Spleen (tissue), 11 donors: ENCODE data around the gene TMCO4. TPM values are rescaled to one million over a fixed set of nuclear protein-coding genes. Genes with fewer than 3 reads are reported as not detected.

ENCODE experiments used
- DNase-seq: peaks from one replicate; pipeline ENCODE4 v3.0.0-alpha.2; 2020
- H3K27ac ChIP-seq, 8 donors: fragments of 200-600 bp; sonication (generic) in 7 of 8; 1 replicate in 4 of 8; 2 replicates in 4 of 8; pipeline versions ENCODE4 v1.5.0 to v1.8.0; 2016 to 2021; ENCODE audit warnings: inconsistent platforms in 4 of 8, mild to moderate bottlenecking in 4 of 8, moderate library complexity in 1 of 8
- H3K27me3 ChIP-seq, 7 donors: fragments of 200-600 bp; sonication (generic) in 6 of 7; replicated peaks in 1 of 7; 1 replicate in 4 of 7; 2 replicates in 3 of 7; pipeline versions ENCODE4 v1.5.0 to v1.8.0; 2016 to 2021; ENCODE audit warnings: inconsistent platforms in 3 of 7, mild to moderate bottlenecking in 1 of 7
- H3K36me3 ChIP-seq, 6 donors: fragments of 200-600 bp; sonication (generic) in 5 of 6; 1 replicate in 4 of 6; 2 replicates in 2 of 6; pipeline versions ENCODE4 v1.5.0 to v1.8.0; 2016 to 2021; ENCODE audit warnings: inconsistent platforms in 2 of 6
- H3K4me1 ChIP-seq, 6 donors: fragments of 200-600 bp; sonication (generic) in 5 of 6; 1 replicate in 3 of 6; 2 replicates in 3 of 6; pipeline versions ENCODE4 v1.5.0 to v1.8.0; 2016 to 2021; ENCODE audit warnings: inconsistent platforms in 3 of 6
- H3K4me3 ChIP-seq, 8 donors: fragments of 200-600 bp; sonication (generic) in 7 of 8; 1 replicate in 4 of 8; 2 replicates in 4 of 8; pipeline versions ENCODE4 v1.5.0 to v1.8.0; 2016 to 2021; ENCODE audit warnings: inconsistent platforms in 4 of 8, mild to moderate bottlenecking in 4 of 8, moderate library complexity in 2 of 8
- H3K9me3 ChIP-seq, 8 donors: fragments of 200-600 bp; sonication (generic) in 7 of 8; 1 replicate in 4 of 8; 2 replicates in 4 of 8; pipeline versions ENCODE4 v1.5.0 to v1.8.0; 2016 to 2021; ENCODE audit warnings: inconsistent platforms in 4 of 8
- POLR2A ChIP-seq, 3 donors: fragments of 450-650 bp; IDR thresholded peaks; one replicate each; pipeline ENCODE4 v1.5.1; 2017; ENCODE audit warnings: antibody characterized with exemption in 3 of 3, mild to moderate bottlenecking in 1 of 3
- POLR2AphosphoS5 ChIP-seq, 3 donors: sonication (generic); formaldehyde crosslinking; IDR thresholded peaks; one replicate each; pipeline ENCODE4 v1.5.1; 2017; ENCODE audit warnings: antibody characterized with exemption in 3 of 3
- WGBS, 5 donors: extraction: QIAGEN DNeasy Blood & Tissue Kit in 3 of 5; methylation state at CpG; one replicate each; pipeline versions ENCODE4 v1.1.5 to v1.1.7; 2013 to 2018; 5-methylcytosine and 5-hydroxymethylcytosine counted together
- intact Hi-C: fragments of 100-400 bp; cut with DNase I; formaldehyde crosslinking; loops from one replicate; pipeline ENCODE4 v1.15.0; 2023; ENCODE audit warnings: low total_unique reads
- polyA plus RNA-seq, 3 donors: library from polyadenylated mRNA; stranded (reverse); fragments of 200-250 nt; gene quantifications; one replicate each; pipeline ENCODE4 v1.2.1, GENCODE V29; 2013
- total RNA-seq, 7 donors: library from RNA; depleted of rRNA in 3 of 7; stranded (reverse); fragments of >200 nt in 3 of 7; fragmentation: NEBNext Ultra II Directional in 4 of 7; extraction: Animal tissue kit (Norgen Biotek cat#: 25700) in 4 of 7; gene quantifications; one replicate each; pipeline versions ENCODE4 v1.1.0 to v1.2.1, GENCODE V29; 2016 to 2021
- TF ChIP-seq, protein P1 (sequence below), 11 experiments: fragments of 200-600 bp in 7 of 11; fragments of 450-650 bp in 4 of 11; sonication (generic) in 4 of 11; IDR thresholded peaks in 8 of 11; conservative IDR thresholded peaks in 3 of 11; 1 replicate in 7 of 11; 2 replicates in 4 of 11; pipeline versions ENCODE4 v1.4.0 to v1.8.0; 2016 to 2021; ENCODE audit warnings: antibody characterized with exemption in 11 of 11, inconsistent platforms in 4 of 11, mild to moderate bottlenecking in 1 of 11
- donor health status: healthy with polysubstance abuse.
- donor health status: DM: no; HTN: no; CAD: no; lungs with moderate emphysema.
- donor health status: DM: no; HTN: no; CAD: no.
- donor health status: Bipolar disorder and iron deficiency.
- donor health status: healthy.
- donor health status: DM: no; HTN: no; CAD: no.
- donor health status: DM: yes; HTN: yes; CAD: no.

TMCO4 gene
- total and polyA plus RNA-seq, 10 donors = 15.4 to 40.8 (median 27.2) TPM

DNA sequence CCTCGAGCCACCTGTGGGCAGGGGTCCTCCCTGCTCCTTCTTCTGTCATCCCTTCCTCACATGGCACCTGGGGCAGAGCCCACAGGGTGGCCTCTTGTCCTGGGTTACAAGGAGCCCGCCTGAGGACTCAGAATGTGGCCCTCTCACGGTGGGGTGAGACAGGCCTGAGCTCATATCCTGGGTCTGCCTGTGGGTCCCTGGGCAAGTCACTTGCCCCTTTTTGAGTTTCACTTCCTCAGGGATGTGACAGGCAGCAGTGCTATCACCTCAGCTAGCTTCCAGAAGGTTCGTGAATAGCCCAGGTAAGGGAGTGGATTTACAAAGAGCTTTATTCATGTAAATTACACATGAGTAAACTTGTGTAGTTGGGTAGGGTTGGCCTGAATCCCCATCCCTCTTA, 101.5 kb downstream of the TMCO4 start:
- intact Hi-C loops = no loop called here
- WGBS, 5 donors = 85 to 90% (median 88%) methylated on average over 3 to 4 of the region's 4 CpGs
- DNase-seq = no peak
- Histone ChIP-seq H3K4me1 (no peaks in the 10 kb centered on the region), H3K9me3 (no peaks in the 10 kb centered on the region), H3K36me3 (peaks cover 0 to 91% (median 34%) of the 10 kb centered on the region in 6 donors), H3K4me3 (no peak overlapping the region), H3K27ac (no peak overlapping the region), H3K27me3 (no peaks in the 10 kb centered on the region)
- no peak for TF ChIP-seq POLR2AphosphoS5 (IDR thresholded peaks at IDR 0.05)
- TF ChIP-seq, protein P1, sequence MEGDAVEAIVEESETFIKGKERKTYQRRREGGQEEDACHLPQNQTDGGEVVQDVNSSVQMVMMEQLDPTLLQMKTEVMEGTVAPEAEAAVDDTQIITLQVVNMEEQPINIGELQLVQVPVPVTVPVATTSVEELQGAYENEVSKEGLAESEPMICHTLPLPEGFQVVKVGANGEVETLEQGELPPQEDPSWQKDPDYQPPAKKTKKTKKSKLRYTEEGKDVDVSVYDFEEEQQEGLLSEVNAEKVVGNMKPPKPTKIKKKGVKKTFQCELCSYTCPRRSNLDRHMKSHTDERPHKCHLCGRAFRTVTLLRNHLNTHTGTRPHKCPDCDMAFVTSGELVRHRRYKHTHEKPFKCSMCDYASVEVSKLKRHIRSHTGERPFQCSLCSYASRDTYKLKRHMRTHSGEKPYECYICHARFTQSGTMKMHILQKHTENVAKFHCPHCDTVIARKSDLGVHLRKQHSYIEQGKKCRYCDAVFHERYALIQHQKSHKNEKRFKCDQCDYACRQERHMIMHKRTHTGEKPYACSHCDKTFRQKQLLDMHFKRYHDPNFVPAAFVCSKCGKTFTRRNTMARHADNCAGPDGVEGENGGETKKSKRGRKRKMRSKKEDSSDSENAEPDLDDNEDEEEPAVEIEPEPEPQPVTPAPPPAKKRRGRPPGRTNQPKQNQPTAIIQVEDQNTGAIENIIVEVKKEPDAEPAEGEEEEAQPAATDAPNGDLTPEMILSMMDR (IDR thresholded peaks at IDR 0.05 in 8 of 11, conservative IDR thresholded peaks at IDR 0.05 in 3 of 11) = no peak
- no peak for TF ChIP-seq POLR2A (IDR thresholded peaks at IDR 0.05)

DNA sequence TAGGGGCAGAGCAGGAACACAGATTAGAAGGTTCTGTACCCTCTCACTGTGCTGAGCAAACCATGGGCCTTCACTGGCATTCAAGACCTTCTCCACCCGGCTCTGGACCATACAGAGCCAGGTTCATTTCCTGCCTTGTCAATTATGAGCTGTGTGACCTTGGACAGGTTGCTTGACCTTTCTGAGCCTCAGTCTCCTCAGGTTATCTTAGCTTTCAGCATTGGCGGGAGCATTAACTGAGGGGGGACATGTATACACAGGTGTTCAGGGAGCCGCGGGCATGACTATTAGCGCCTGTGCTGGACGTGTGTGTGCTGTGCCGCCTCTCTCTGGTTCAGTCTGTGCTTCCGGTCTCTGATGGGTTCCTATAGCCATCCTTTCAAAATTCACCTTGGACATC, 102.9 kb downstream of the TMCO4 start:
- intact Hi-C loops = no loop called here
- Histone ChIP-seq H3K4me1 (no peaks in the 10 kb centered on the region), H3K9me3 (no peaks in the 10 kb centered on the region), H3K27ac (no peak overlapping the region), H3K27me3 (no peaks in the 10 kb centered on the region), H3K4me3 (no peak overlapping the region), H3K36me3 (peaks cover 0 to 100% (median 42%) of the 10 kb centered on the region in 6 donors)
- WGBS, 5 donors = 83 to 99% (median 93%) methylated on average over 5 to 8 of the region's 8 CpGs
- TF ChIP-seq POLR2AphosphoS5 (IDR thresholded peaks at IDR 0.05) = no peak
- TF ChIP-seq POLR2A (IDR thresholded peaks at IDR 0.05) = no peak
- TF ChIP-seq, protein P1 (IDR thresholded peaks at IDR 0.05 in 8 of 11, conservative IDR thresholded peaks at IDR 0.05 in 3 of 11) = no peak
- no peak for DNase-seq

DNA sequence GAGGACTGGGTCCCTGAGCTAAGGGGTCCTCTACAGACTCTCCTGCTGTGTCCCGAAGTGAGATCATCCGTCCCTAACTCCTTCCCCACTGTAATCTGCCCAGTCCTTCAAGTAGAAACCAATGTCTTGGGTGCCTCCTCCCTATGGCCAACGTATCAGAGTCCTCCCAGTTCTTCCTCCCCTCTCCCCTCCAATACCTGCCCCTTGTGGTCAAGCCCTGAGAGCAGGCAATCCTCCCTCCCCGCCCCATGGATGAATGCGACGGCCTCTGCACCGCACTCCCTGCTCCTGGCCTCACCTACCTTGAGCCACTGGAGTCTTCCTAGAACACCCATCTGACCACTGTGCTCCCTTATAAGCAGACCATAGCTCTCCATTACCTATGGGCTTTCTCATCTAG, 103.9 kb downstream of the TMCO4 start:
- H3K27me3 ChIP-seq = no peaks in the 10 kb centered on the region
- no peaks in the 10 kb centered on the region for H3K4me1 ChIP-seq
- intact Hi-C loops = no loop called here
- peaks cover 0 to 4% (median 0%) of the 10 kb centered on the region in 8 donors for H3K9me3 ChIP-seq
- no peak for TF ChIP-seq POLR2AphosphoS5 (IDR thresholded peaks at IDR 0.05)
- TF ChIP-seq, protein P1 (IDR thresholded peaks at IDR 0.05 in 8 of 11, conservative IDR thresholded peaks at IDR 0.05 in 3 of 11) = no peak
- TF ChIP-seq POLR2A (IDR thresholded peaks at IDR 0.05) = no peak
- no peak for DNase-seq
- H3K36me3 ChIP-seq = peaks cover 0 to 100% (median 47%) of the 10 kb centered on the region in 6 donors
- 90 to 100% (median 97%) methylated on average over 7 of the region's 7 CpGs for WGBS, 5 donors
- no peak overlapping the region for H3K27ac ChIP-seq
- no peak overlapping the region for H3K4me3 ChIP-seq

DNA sequence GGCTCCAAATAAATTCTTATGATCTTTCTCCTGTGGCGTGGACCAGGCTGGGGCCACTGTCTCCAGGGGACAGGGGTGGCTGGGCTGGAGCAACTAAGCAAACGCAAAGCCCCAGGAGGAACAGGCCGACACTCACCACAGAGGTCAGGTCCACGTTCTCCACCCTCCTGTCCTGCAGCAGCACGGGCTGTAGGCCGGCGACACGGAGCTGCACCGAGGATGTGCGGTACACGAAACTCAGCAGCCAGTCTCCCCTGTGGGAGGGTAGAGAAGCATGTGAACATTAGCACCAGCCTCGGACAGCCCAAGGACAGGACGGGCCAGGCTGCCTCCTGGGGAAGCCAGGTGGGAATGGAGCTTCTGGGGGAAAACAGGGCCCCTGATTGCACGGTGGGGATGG, 105.4 kb downstream of the TMCO4 start:
- no peak overlapping the region for H3K4me3 ChIP-seq
- H3K36me3 ChIP-seq = peaks cover 0 to 100% (median 45%) of the 10 kb centered on the region in 6 donors
- peaks cover 0 to 4% (median 0%) of the 10 kb centered on the region in 6 donors for H3K4me1 ChIP-seq
- no peaks in the 10 kb centered on the region for H3K27me3 ChIP-seq
- TF ChIP-seq, protein P1 (IDR thresholded peaks at IDR 0.05 in 8 of 11, conservative IDR thresholded peaks at IDR 0.05 in 3 of 11) = no peak
- TF ChIP-seq POLR2A (IDR thresholded peaks at IDR 0.05) (no peak), POLR2AphosphoS5 (IDR thresholded peaks at IDR 0.05) (no peak)
- intact Hi-C loops = no loop called here
- H3K9me3 ChIP-seq = peaks cover 0 to 18% (median 12%) of the 10 kb centered on the region in 8 donors
- 87 to 91% (median 89%) methylated on average over 12 to 14 of the region's 14 CpGs for WGBS, 5 donors
- DNase-seq = no peak
- H3K27ac ChIP-seq = no peak overlapping the region
